Measurements from ENCODE around the gene DOCK9. TPM values are rescaled to one million over a fixed set of nuclear protein-coding genes. Genes with fewer than 3 reads are reported as not detected.

DOCK9 gene
- total RNA-seq, 1 experiment from 2014 or later: 31.7 TPM

DNA sequence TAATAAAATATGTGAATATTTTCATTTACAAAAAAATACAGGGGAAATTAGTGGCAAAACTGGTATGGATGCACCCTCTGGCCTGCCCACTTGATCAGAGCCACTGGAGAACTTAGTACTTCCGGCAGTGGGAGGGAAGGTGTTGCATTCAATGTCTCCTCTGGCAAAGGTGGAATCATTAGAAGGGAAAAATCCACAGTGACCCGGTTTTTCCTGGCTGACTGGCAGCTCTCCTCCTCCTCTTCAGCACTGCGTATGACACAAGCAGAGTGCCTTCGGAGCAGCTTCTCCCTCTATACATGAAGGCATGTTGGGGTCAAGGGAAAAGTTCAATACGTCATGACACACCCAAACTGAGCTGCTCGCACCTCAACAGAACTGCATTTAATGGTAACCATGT, 123.4 kb downstream of the DOCK9 start:
- Histone ChIP-seq H3K27me3 (ENCODE audit: low read length) (no peaks in the 10 kb centered on the region), H3K9me3 (ENCODE audit: low read length) (no peaks in the 10 kb centered on the region), H3K9ac (ENCODE audit: low read length) (no peak overlapping the region), H3F3A (ENCODE audit: low read length, unreplicated experiment) (no peaks in the 10 kb centered on the region), H2AFZ (ENCODE audit: low read length) (no peak overlapping the region), H4K20me1 (ENCODE audit: low read length) (no peaks in the 10 kb centered on the region), H3K36me3 (ENCODE audit: low read depth, low read length) (no peaks in the 10 kb centered on the region), H3K9me2 (replicated peaks; ENCODE audit: low read length) (no peaks in the 10 kb centered on the region), H3K4me2 (ENCODE audit: low read length) (no peak overlapping the region), H3K4me3 (ENCODE audit: low read length) (no peak overlapping the region), H3K4me1 (ENCODE audit: insufficient read depth, low read length) (no peaks in the 10 kb centered on the region), H3K79me2 (ENCODE audit: low read length) (no peaks in the 10 kb centered on the region), H3K27ac (ENCODE audit: low read length) (no peak overlapping the region)
- no TSS peak for BruUV-seq (replicated peaks)
- ChIA-PET POLR2A (ENCODE audit: unreplicated experiment) (no interaction called here), CTCF (no interaction called here)
- TF ChIP-seq, protein P1, sequence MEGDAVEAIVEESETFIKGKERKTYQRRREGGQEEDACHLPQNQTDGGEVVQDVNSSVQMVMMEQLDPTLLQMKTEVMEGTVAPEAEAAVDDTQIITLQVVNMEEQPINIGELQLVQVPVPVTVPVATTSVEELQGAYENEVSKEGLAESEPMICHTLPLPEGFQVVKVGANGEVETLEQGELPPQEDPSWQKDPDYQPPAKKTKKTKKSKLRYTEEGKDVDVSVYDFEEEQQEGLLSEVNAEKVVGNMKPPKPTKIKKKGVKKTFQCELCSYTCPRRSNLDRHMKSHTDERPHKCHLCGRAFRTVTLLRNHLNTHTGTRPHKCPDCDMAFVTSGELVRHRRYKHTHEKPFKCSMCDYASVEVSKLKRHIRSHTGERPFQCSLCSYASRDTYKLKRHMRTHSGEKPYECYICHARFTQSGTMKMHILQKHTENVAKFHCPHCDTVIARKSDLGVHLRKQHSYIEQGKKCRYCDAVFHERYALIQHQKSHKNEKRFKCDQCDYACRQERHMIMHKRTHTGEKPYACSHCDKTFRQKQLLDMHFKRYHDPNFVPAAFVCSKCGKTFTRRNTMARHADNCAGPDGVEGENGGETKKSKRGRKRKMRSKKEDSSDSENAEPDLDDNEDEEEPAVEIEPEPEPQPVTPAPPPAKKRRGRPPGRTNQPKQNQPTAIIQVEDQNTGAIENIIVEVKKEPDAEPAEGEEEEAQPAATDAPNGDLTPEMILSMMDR (conservative IDR thresholded peaks at IDR 0.05; ENCODE audit: low read depth, low read length): no peak
- no peak for TF ChIP-seq EZH2phosphoT487 (IDR thresholded peaks at IDR 0.05; ENCODE audit: borderline replicate concordance, low read length)
- no peak for TF ChIP-seq EZH2 (IDR thresholded peaks at IDR 0.05; ENCODE audit: low read length, unreplicated experiment)
- ATAC-seq (no peak), DNase-seq (no peak)
- intact Hi-C loops (cut with micrococcal nuclease): no loop called here

DNA sequence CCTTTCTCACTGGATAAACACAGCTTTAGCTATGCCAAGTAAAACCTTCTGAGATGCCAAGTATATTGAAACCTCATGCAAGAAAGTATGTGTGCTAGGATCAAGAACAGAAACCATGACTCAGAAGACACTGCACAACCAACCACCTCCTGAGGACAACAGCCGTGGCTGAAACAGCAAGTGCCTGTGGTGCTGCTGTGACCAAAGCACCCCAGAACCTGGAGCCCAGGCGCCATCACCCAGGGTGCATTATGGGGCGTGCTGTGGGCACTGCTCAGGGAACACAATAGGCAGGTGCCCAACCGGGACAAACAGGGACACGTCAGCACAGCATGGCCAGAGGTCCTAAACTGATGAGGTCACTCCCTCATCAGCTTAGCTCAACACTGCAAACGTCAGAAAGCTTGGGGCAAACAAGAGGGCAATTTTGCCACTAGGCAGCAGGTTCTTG, 124.1 kb downstream of the DOCK9 start:
- Histone ChIP-seq H3K4me1 (ENCODE audit: insufficient read depth, low read length) (no peaks in the 10 kb centered on the region), H3K4me3 (ENCODE audit: low read length) (no peak overlapping the region), H3K9ac (ENCODE audit: low read length) (no peak overlapping the region), H3K79me2 (ENCODE audit: low read length) (no peaks in the 10 kb centered on the region), H2AFZ (ENCODE audit: low read length) (no peak overlapping the region), H3K27ac (ENCODE audit: low read length) (no peak overlapping the region), H3K4me2 (ENCODE audit: low read length) (no peak overlapping the region), H4K20me1 (ENCODE audit: low read length) (no peaks in the 10 kb centered on the region), H3F3A (ENCODE audit: low read length, unreplicated experiment) (no peaks in the 10 kb centered on the region), H3K9me3 (ENCODE audit: low read length) (no peaks in the 10 kb centered on the region), H3K27me3 (ENCODE audit: low read length) (no peaks in the 10 kb centered on the region), H3K36me3 (ENCODE audit: low read depth, low read length) (no peaks in the 10 kb centered on the region), H3K9me2 (replicated peaks; ENCODE audit: low read length) (no peaks in the 10 kb centered on the region)
- no TSS peak for BruUV-seq (replicated peaks)
- ATAC-seq: no peak
- no peak for DNase-seq
- intact Hi-C loops (cut with micrococcal nuclease): no loop called here
- ChIA-PET CTCF (no interaction called here), POLR2A (ENCODE audit: unreplicated experiment) (no interaction called here)
- TF ChIP-seq, protein P1 (conservative IDR thresholded peaks at IDR 0.05; ENCODE audit: low read depth, low read length): no peak
- no peak for TF ChIP-seq EZH2 (IDR thresholded peaks at IDR 0.05; ENCODE audit: low read length, unreplicated experiment)
- no peak for TF ChIP-seq EZH2phosphoT487 (IDR thresholded peaks at IDR 0.05; ENCODE audit: borderline replicate concordance, low read length)

DNA sequence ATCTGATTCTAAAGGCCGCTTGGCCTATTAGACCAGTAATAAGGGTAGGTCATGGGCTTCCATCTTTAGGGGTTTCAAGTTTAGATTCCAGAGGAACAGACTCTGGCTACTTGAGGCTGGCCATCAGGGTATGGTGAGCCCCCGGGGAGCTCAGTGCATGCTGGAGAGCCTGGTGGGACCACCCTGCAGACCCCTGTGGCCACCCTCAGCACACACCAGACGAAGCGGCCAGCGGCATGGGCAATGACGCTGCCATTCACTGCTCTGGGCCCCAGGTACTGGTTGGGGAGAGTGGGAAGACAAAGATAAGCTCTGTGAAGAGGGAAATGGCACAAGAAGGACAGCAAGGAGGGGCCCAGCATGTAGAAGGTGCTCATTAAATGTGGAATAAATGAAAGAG, 126.6 kb downstream of the DOCK9 start:
- Histone ChIP-seq H3K36me3 (ENCODE audit: low read depth, low read length) (no peaks in the 10 kb centered on the region), H3K9me2 (replicated peaks; ENCODE audit: low read length) (no peaks in the 10 kb centered on the region), H4K20me1 (ENCODE audit: low read length) (no peaks in the 10 kb centered on the region), H3K9ac (ENCODE audit: low read length) (no peak overlapping the region), H3F3A (ENCODE audit: low read length, unreplicated experiment) (no peaks in the 10 kb centered on the region), H3K4me3 (ENCODE audit: low read length) (no peak overlapping the region), H3K4me2 (ENCODE audit: low read length) (no peak overlapping the region), H3K4me1 (ENCODE audit: insufficient read depth, low read length) (no peaks in the 10 kb centered on the region), H3K27me3 (ENCODE audit: low read length) (no peaks in the 10 kb centered on the region), H2AFZ (ENCODE audit: low read length) (no peak overlapping the region), H3K9me3 (ENCODE audit: low read length) (no peaks in the 10 kb centered on the region), H3K79me2 (ENCODE audit: low read length) (no peaks in the 10 kb centered on the region), H3K27ac (ENCODE audit: low read length) (no peak overlapping the region)
- ChIA-PET POLR2A (ENCODE audit: unreplicated experiment) (no interaction called here), CTCF (no interaction called here)
- no TSS peak for BruUV-seq (replicated peaks)
- intact Hi-C loops (cut with micrococcal nuclease): no loop called here
- ATAC-seq (no peak), DNase-seq (no peak)
- no peak for TF ChIP-seq EZH2phosphoT487 (IDR thresholded peaks at IDR 0.05; ENCODE audit: borderline replicate concordance, low read length)
- TF ChIP-seq, protein P1 (conservative IDR thresholded peaks at IDR 0.05; ENCODE audit: low read depth, low read length): no peak
- TF ChIP-seq EZH2 (IDR thresholded peaks at IDR 0.05; ENCODE audit: low read length, unreplicated experiment): no peak
